Measurements from ENCODE around the gene ARNT2. TPM values are rescaled to one million over a fixed set of nuclear protein-coding genes. Genes with fewer than 3 reads are reported as not detected.

ARNT2 gene
- total and polyA plus RNA-seq, 2 of the 13 experiments (the other 11 are each of a cell fraction or from before 2014, with no cell fraction given), result 0.69 to 1.7 TPM

GRCh38 chr15:80436511-80437307, 32.5 kb downstream of the ARNT2 start:
- no peak overlapping the region for H2AFZ ChIP-seq (ENCODE audit: low read length)
- POLR2A ChIA-PET, result no interaction called here

GRCh38 chr15:80437334-80437891, 33.2 kb downstream of the ARNT2 start:
- in situ Hi-C loops (cut with HindIII; ENCODE audit: extremely low pct_ligation_motif_present, low pct_unique_long_range_greater_than_20kb) (no loop called here), intact Hi-C loops (cut with micrococcal nuclease; ENCODE audit: unreplicated experiment) (no loop called here)
- no TSS peak for BruUV-seq (replicated peaks)
- Histone ChIP-seq H3K9ac (ENCODE audit: insufficient read depth, low read depth, low read length) (no peak overlapping the region), H3K36me3 (replicated peaks in 1 of 2; ENCODE audit: control insufficient read depth in 1 of 2, insufficient read depth in 2 of 2, low read length in 2 of 2) (no peaks in the 10 kb centered on the region), H2AFZ (ENCODE audit: low read length) (no peak overlapping the region), H3K27me3 (ENCODE audit: control insufficient read depth in 1 of 2, insufficient read depth in 2 of 2, low read length in 2 of 2) (0 out of 5 replicates have a peak, but pooled peaks cover 0 to 3% of the 10 kb centered on the region in 2 experiments), H3K4me1 (ENCODE audit: insufficient read depth, low read length) (peaks cover 34% of the 10 kb centered on the region), H3K27ac (ENCODE audit: extremely low read length, insufficient read depth, low read length) (no peak overlapping the region), H3K4me3 (replicated peaks in 1 of 3; ENCODE audit: insufficient read depth in 1 of 3, low read depth in 2 of 3, low read length in 3 of 3) (no peak overlapping the region), H3K79me2 (ENCODE audit: insufficient read depth, low read length) (no peaks in the 10 kb centered on the region), H4K20me1 (ENCODE audit: insufficient read depth, low read length) (no peaks in the 10 kb centered on the region), H3K4me2 (ENCODE audit: low read depth, low read length) (no peak overlapping the region), H3K9me3 (ENCODE audit: low read length) (no peaks in the 10 kb centered on the region)
- FAIRE-seq (no peak), DNase-seq (ENCODE audit: low spot score) (no peak), ATAC-seq (no peak)
- ChIA-PET POLR2A (no interaction called here), CTCF (ENCODE audit: low intra/inter-chr PET ratio, low total read pairs) (no interaction called here)
- WGBS (ENCODE audit: low lambda C conversion rate), result 13% methylated on average over 6 of the region's 6 CpGs
- TF ChIP-seq GFI1 (CRISPR knock-in tag; IDR thresholded peaks at IDR 0.05; ENCODE audit: borderline replicate concordance) (no peak), CC2D1A (CRISPR knock-in tag; IDR thresholded peaks at IDR 0.05) (no peak), ARHGAP35 (CRISPR knock-in tag; IDR thresholded peaks at IDR 0.05; ENCODE audit: borderline replicate concordance) (no peak), TOE1 (CRISPR knock-in tag; IDR thresholded peaks at IDR 0.05) (no peak), ZBTB8A (CRISPR knock-in tag; IDR thresholded peaks at IDR 0.05; ENCODE audit: borderline replicate concordance, low read depth) (no peak), ZBTB7B (CRISPR knock-in tag; IDR thresholded peaks at IDR 0.05) (no peak), KLF12 (CRISPR knock-in tag; IDR thresholded peaks at IDR 0.05; ENCODE audit: borderline replicate concordance) (no peak), STAG1 (CRISPR knock-in tag; IDR thresholded peaks at IDR 0.05) (no peak), CBX2 (IDR thresholded peaks at IDR 0.05; ENCODE audit: low read depth, low read length) (no peak), CBX2 (CRISPR knock-in tag; IDR thresholded peaks at IDR 0.05; ENCODE audit: low read depth) (no peak), ZNF614 (CRISPR knock-in tag; IDR thresholded peaks at IDR 0.05; ENCODE audit: borderline replicate concordance) (no peak), KMT2B (CRISPR knock-in tag; IDR thresholded peaks at IDR 0.05) (no peak), NFE2L2 (IDR thresholded peaks at IDR 0.05; ENCODE audit: low read length) (no peak), SKIL (CRISPR knock-in tag; IDR thresholded peaks at IDR 0.05; ENCODE audit: borderline replicate concordance) (no peak)

More at GRCh38 chr15:80436511-80437307, 32.5 kb downstream of the ARNT2 start:
- ATAC-seq (peak; percentile 45; the same call in 1 of the 3 replicates), FAIRE-seq (no peak), DNase-seq (ENCODE audit: low spot score) (peak; percentile 32)
- BruUV-seq (replicated peaks), result no TSS peak
- H3K4me1 ChIP-seq (ENCODE audit: insufficient read depth, low read length), result peaks cover 34% of the 10 kb centered on the region
- 30% methylated on average over 13 of the region's 13 CpGs for WGBS (ENCODE audit: low lambda C conversion rate)
- no peaks in the 10 kb centered on the region for H3K79me2 ChIP-seq (ENCODE audit: insufficient read depth, low read length)
- no peaks in the 10 kb centered on the region for H3K36me3 ChIP-seq (replicated peaks in 1 of 2; ENCODE audit: control insufficient read depth in 1 of 2, insufficient read depth in 2 of 2, low read length in 2 of 2)
- in situ Hi-C loops (cut with HindIII; ENCODE audit: extremely low pct_ligation_motif_present, low pct_unique_long_range_greater_than_20kb) (no loop called here), intact Hi-C loops (cut with micrococcal nuclease; ENCODE audit: unreplicated experiment) (no loop called here)
- 0 out of 5 replicates have a peak, but pooled peaks cover 0 to 3% of the 10 kb centered on the region in 2 experiments for H3K27me3 ChIP-seq (ENCODE audit: control insufficient read depth in 1 of 2, insufficient read depth in 2 of 2, low read length in 2 of 2)
- H3K4me3 ChIP-seq (replicated peaks in 1 of 3; ENCODE audit: insufficient read depth in 1 of 3, low read depth in 2 of 3, low read length in 3 of 3), result no peak overlapping the region
- TF ChIP-seq FOSL2 (CRISPR knock-in tag; IDR thresholded peaks at IDR 0.05) (peak; percentile 79), BHLHE40 (IDR thresholded peaks at IDR 0.05; ENCODE audit: low read length) (no peak), ARID2 (CRISPR knock-in tag; IDR thresholded peaks at IDR 0.05; ENCODE audit: borderline replicate concordance) (no peak), ETV6 (CRISPR knock-in tag; conservative IDR thresholded peaks at IDR 0.05) (no peak), ELF3 (CRISPR knock-in tag; IDR thresholded peaks at IDR 0.05) (0 out of 2 replicates have a peak, but pooled peaks have one; percentile 49)
- CTCF ChIA-PET (ENCODE audit: low intra/inter-chr PET ratio, low total read pairs), result no interaction called here
- H3K27ac ChIP-seq (ENCODE audit: extremely low read length, insufficient read depth, low read length), result no peak overlapping the region
- H4K20me1 ChIP-seq (ENCODE audit: insufficient read depth, low read length), result no peaks in the 10 kb centered on the region
- no peak overlapping the region for H3K9ac ChIP-seq (ENCODE audit: insufficient read depth, low read depth, low read length)
- no peaks in the 10 kb centered on the region for H3K9me3 ChIP-seq (ENCODE audit: low read length)
- no peak overlapping the region for H3K4me2 ChIP-seq (ENCODE audit: low read depth, low read length)

Measured in HepG2 (cell line).